IPS-15b (cell line): Measurements from ENCODE around the gene CCL19.

Experiments
- H3K27me3 ChIP-seq: one replicate; pipeline ENCODE4 v1.6.1; 2013; ENCODE audit warnings: low read length; ENCODE audit not compliant: control insufficient read depth, insufficient read depth
- H3K36me3 ChIP-seq: one replicate; pipeline ENCODE4 v1.6.1; 2013; ENCODE audit warnings: low read length; ENCODE audit not compliant: control insufficient read depth, insufficient read depth
- H3K4me1 ChIP-seq: one replicate; pipeline ENCODE4 v1.6.1; 2013; ENCODE audit warnings: mild to moderate bottlenecking, low read length; ENCODE audit not compliant: control insufficient read depth, insufficient read depth
- H3K4me3 ChIP-seq: one replicate; pipeline ENCODE4 v1.5.1; 2013; ENCODE audit warnings: low read depth, low read length
- H3K9ac ChIP-seq: one replicate; pipeline ENCODE4 v1.6.1; 2013; ENCODE audit warnings: low read depth, mild to moderate bottlenecking, low read length
- H3K9me3 ChIP-seq: one replicate; pipeline ENCODE4 v1.6.1; 2013; ENCODE audit warnings: mild to moderate bottlenecking, low read length; ENCODE audit not compliant: control insufficient read depth, insufficient read depth

The CCL19 gene

GRCh38 chr9:34715639-34716215, 24.7 kb upstream of the CCL19 start:
- H3K36me3 ChIP-seq: peaks cover 2% of the 10 kb centered on the region

DNA sequence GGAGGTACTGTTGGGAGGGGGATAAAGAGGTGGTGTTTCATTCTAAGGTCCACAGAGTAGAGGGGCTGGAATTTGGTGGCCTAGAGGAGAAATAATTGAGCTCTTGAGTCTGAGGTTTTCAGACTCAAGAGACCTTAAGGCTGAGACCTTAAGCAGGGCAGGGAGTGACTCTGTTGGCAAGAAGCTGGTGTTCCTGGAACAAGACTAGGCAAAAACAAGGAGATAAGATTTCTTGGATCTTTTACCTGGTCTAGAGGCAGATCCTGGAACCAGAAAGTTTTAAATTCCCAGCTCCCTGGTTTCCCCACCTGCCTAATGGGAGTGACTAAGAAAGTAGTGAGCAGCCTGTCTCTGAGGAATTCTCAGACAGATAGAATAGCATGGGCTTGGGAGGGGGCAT, 22.9 kb upstream of the CCL19 start:
- Histone ChIP-seq H3K27me3 (peaks cover 4% of the 10 kb centered on the region), H3K9me3 (no peaks in the 10 kb centered on the region), H3K4me1 (no peaks in the 10 kb centered on the region), H3K36me3 (no peaks in the 10 kb centered on the region), H3K9ac (no peak overlapping the region), H3K4me3 (no peak overlapping the region)

More at GRCh38 chr9:34715639-34716215, 24.7 kb upstream of the CCL19 start:
- Histone ChIP-seq H3K9ac (no peak overlapping the region), H3K27me3 (peaks cover 4% of the 10 kb centered on the region), H3K9me3 (no peaks in the 10 kb centered on the region), H3K4me1 (no peaks in the 10 kb centered on the region), H3K4me3 (no peak overlapping the region)

GRCh38 chr9:34712140-34712539, 21.1 kb upstream of the CCL19 start:
- Histone ChIP-seq H3K9me3 (no peaks in the 10 kb centered on the region), H3K9ac (no peak overlapping the region), H3K4me1 (no peaks in the 10 kb centered on the region), H3K4me3 (no peak overlapping the region), H3K36me3 (no peaks in the 10 kb centered on the region), H3K27me3 (peaks cover 4% of the 10 kb centered on the region)

GRCh38 chr9:34710023-34710422, 18.9 kb upstream of the CCL19 start, which contains the start of gene CCL21:
Gene CCL21 (minus strand): TSS chr9:34710136. CDS start chr9:34710066, 70 bp downstream.
- no peak within 1 kb of the TSS for H3K9ac ChIP-seq
- no peaks in the 10 kb centered on the region for H3K4me1 ChIP-seq
- no peaks in the 10 kb centered on the region for H3K36me3 ChIP-seq
- peaks cover 4% of the 10 kb centered on the region for H3K27me3 ChIP-seq
- H3K9me3 ChIP-seq: no peaks in the 10 kb centered on the region
- no peak within 1 kb of the TSS for H3K4me3 ChIP-seq

- no peaks in the 10 kb centered on the region for H3K36me3 ChIP-seq
- no peaks in the 10 kb centered on the region for H3K27me3 ChIP-seq
- no peak overlapping the region for H3K9ac ChIP-seq
- H3K4me3 ChIP-seq: no peak overlapping the region
- H3K4me1 ChIP-seq: no peaks in the 10 kb centered on the region
- no peaks in the 10 kb centered on the region for H3K9me3 ChIP-seq
These were observed 18.3 kb upstream of the CCL19 start for GRCh38 chr9:34709196-34709978.

- H3K27me3 ChIP-seq: no peaks in the 10 kb centered on the region
- no peaks in the 10 kb centered on the region for H3K4me1 ChIP-seq
- H3K4me3 ChIP-seq: no peak overlapping the region
- H3K9me3 ChIP-seq: no peaks in the 10 kb centered on the region
- no peaks in the 10 kb centered on the region for H3K36me3 ChIP-seq
- no peak overlapping the region for H3K9ac ChIP-seq
These were observed 16.1 kb upstream of the CCL19 start for GRCh38 chr9:34707130-34707529.

- H3K36me3 ChIP-seq: no peaks in the 10 kb centered on the region
- peaks cover 2% of the 10 kb centered on the region for H3K4me1 ChIP-seq
- peak overlapping the region; percentile 52 for H3K4me3 ChIP-seq
- peaks cover 32% of the 10 kb centered on the region for H3K27me3 ChIP-seq
- no peak overlapping the region for H3K9ac ChIP-seq
- no peaks in the 10 kb centered on the region for H3K9me3 ChIP-seq
These were observed 11.0 kb upstream of the CCL19 start for GRCh38 chr9:34701769-34702736.

- H3K36me3 ChIP-seq: no peaks in the 10 kb centered on the region
- H3K4me1 ChIP-seq: peaks cover 2% of the 10 kb centered on the region
- no peak overlapping the region for H3K9ac ChIP-seq
- no peaks in the 10 kb centered on the region for H3K9me3 ChIP-seq
- H3K27me3 ChIP-seq: peaks cover 36% of the 10 kb centered on the region
- peak overlapping the region; percentile 52 for H3K4me3 ChIP-seq
These were observed 10.1 kb upstream of the CCL19 start for GRCh38 chr9:34701023-34701768.

GRCh38 chr9:34694811-34695210, 3.7 kb upstream of the CCL19 start:
- Histone ChIP-seq H3K9me3 (no peaks in the 10 kb centered on the region), H3K9ac (no peak overlapping the region), H3K4me3 (no peak overlapping the region), H3K36me3 (no peaks in the 10 kb centered on the region), H3K4me1 (no peaks in the 10 kb centered on the region), H3K27me3 (peaks cover 19% of the 10 kb centered on the region)

GRCh38 chr9:34693560-34693959, 2.5 kb upstream of the CCL19 start:
- H3K9ac ChIP-seq: no peak overlapping the region
- peaks cover 7% of the 10 kb centered on the region for H3K27me3 ChIP-seq
- H3K9me3 ChIP-seq: no peaks in the 10 kb centered on the region
- H3K4me1 ChIP-seq: no peaks in the 10 kb centered on the region
- no peaks in the 10 kb centered on the region for H3K36me3 ChIP-seq
- H3K4me3 ChIP-seq: no peak overlapping the region

DNA sequence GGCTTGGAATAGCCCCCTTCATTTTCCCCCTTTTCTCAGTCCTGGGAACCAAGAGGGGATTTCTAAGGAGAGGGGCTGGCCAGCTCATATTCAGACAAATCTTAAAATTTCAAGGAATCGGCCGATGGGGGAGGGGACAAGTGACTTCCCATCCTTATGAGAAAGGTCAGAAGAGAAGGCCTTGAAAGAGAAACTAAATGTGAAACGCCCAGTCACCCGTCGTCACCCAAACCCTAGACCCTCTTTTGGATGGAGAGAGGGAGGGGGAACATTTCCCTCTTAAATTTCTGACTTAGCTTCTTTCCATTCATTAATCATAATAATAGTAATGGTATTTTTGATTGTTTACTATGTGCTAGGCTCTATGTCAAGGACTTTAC, 850 bp upstream of the CCL19 start:
- H3K9me3 ChIP-seq: no peaks in the 10 kb centered on the region
- no peaks in the 10 kb centered on the region for H3K36me3 ChIP-seq
- H3K27me3 ChIP-seq: peaks cover 4% of the 10 kb centered on the region
- H3K4me1 ChIP-seq: no peaks in the 10 kb centered on the region
- H3K9ac ChIP-seq: no peak overlapping the region
- H3K4me3 ChIP-seq: no peak overlapping the region
